ENCODE results near the gene TEX13D. TPM values are rescaled to one million over a fixed set of nuclear protein-coding genes. Genes with fewer than 3 reads are reported as not detected.
A peak's percentile ranks its signal among the peaks of the same experiment; 100 is the strongest.

Gene TEX13D
- total and polyA plus RNA-seq, 2 of the 8 experiments (the other 6 are each of a cell fraction or from before 2014, with no cell fraction given), result 0.03 to 0.07 TPM

DNA sequence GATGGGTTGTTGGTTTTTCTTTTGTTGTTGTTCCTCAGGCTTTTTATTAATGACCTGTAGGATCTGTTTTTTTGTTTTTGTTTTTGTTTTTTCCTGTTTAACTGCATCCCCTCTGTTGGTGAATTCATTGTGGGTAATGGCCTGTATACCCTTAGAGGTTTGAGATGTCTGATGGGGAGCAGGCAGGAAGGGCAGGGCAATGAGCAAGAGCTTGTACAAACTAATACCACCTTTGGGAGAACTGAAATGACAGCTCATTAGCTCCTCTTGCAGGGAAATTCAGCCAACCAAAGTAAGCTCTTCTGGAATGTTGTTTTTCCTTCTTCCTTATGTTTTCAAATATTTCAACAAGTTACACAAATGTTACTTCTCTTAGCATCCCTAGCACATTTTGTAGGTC lies 37.3 kb downstream of the TEX13D start:
- ChIA-PET CTCF (ENCODE audit: partially characterized antibody) (interaction anchor here (0.7 to 1.7 kb wide), 3 partner anchors 18 to 146 kb away, joined by 4 to 6 read pairs (median 5); no protein-coding TSS in a partner anchor), POLR2A (ENCODE audit: partially characterized antibody) (no interaction called here)
- Histone ChIP-seq H3K4me3 (ENCODE audit: extremely low read depth in 1 of 4, insufficient read depth in 2 of 4, low read depth in 3 of 4, low read length in 4 of 4) (no peak overlapping the region), H3K23me2 (ENCODE audit: low read depth, low read length) (no peaks in the 10 kb centered on the region), H2AK5ac (ENCODE audit: low read depth, low read length) (no peak overlapping the region), H3K14ac (ENCODE audit: insufficient read length) (no peak overlapping the region), H4K20me1 (replicated peaks in 1 of 2; ENCODE audit: control insufficient read depth in 1 of 2, insufficient read depth in 2 of 2, low read length in 2 of 2) (no peaks in the 10 kb centered on the region), H3K9ac (replicated peaks in 1 of 4; ENCODE audit: extremely low read depth in 1 of 4, low read depth in 3 of 4, low read length in 3 of 4) (no peak overlapping the region), H3K79me1 (ENCODE audit: low read depth, low read length) (no peaks in the 10 kb centered on the region), H2BK120ac (replicated peaks; ENCODE audit: low read depth, low read length) (no peak overlapping the region), H4K5ac (ENCODE audit: insufficient read length, low read depth, low read length) (no peak overlapping the region), H3K79me2 (ENCODE audit: control insufficient read depth in 1 of 2, insufficient read depth in 2 of 2, low read length in 2 of 2) (no peaks in the 10 kb centered on the region), H2BK12ac (ENCODE audit: low read depth, low read length) (no peak overlapping the region), H3K36me3 (ENCODE audit: control insufficient read depth in 2 of 4, insufficient read depth in 4 of 4, low read length in 3 of 4) (no peaks in the 10 kb centered on the region), H3K4me2 (ENCODE audit: insufficient read depth in 1 of 2, low read depth in 2 of 2, low read length in 2 of 2) (no peak overlapping the region), H3K9me3 (ENCODE audit: insufficient read depth in 2 of 2, low read depth in 1 of 2, low read length in 1 of 2) (no peaks in the 10 kb centered on the region), H3K18ac (ENCODE audit: extremely low read depth, low read length) (no peak overlapping the region), H3K4me1 (replicated peaks in 1 of 4; ENCODE audit: control insufficient read depth in 3 of 4, insufficient read depth in 4 of 4, low read length in 3 of 4) (no peaks in the 10 kb centered on the region), H3K27me3 (replicated peaks in 1 of 4; ENCODE audit: control insufficient read depth in 3 of 4, extremely low read depth in 1 of 4, insufficient read depth in 3 of 4, low read length in 3 of 4) (no peaks in the 10 kb centered on the region), H3K56ac (replicated peaks; ENCODE audit: insufficient read length, low read depth, low read length) (no peak overlapping the region), H3K27ac (ENCODE audit: low read depth, low read length) (no peak overlapping the region), H2BK15ac (ENCODE audit: low read length) (no peak overlapping the region), H2BK20ac (ENCODE audit: low read length) (no peak overlapping the region), H4K91ac (replicated peaks; ENCODE audit: insufficient read length, low read length) (no peak overlapping the region), H3K4ac (replicated peaks; ENCODE audit: insufficient read length, low read depth, low read length) (no peak overlapping the region), H2BK5ac (ENCODE audit: low read depth, low read length) (no peak overlapping the region), H3K23ac (ENCODE audit: insufficient read length) (no peak overlapping the region), H4K8ac (ENCODE audit: extremely low read depth, insufficient read depth, low read length) (no peak overlapping the region), H2AFZ (ENCODE audit: low read length) (no peak overlapping the region)
- DNase-seq (ENCODE audit: low read depth in 1 of 2, low spot score in 2 of 2), result no peak
- peak; percentile 13 for FAIRE-seq
- no peak for TF ChIP-seq ATF2 (IDR thresholded peaks at IDR 0.05; ENCODE audit: low read length)
